OCI-LY3 (cell line): ENCODE measurements around the gene CNR1.

Experiments
- H2AFZ ChIP-seq: fragments of 200-600, 300-600 bp; shearing (Covaris generic); 2 replicates; pipeline ENCODE4 v1.6.0; 2014; ENCODE audit warnings: antibody characterized with exemption, low read depth, low read length
- H3K27ac ChIP-seq: fragments of 200-600, 300-600 bp; sonication (generic); 2 replicates; pipeline ENCODE4 v1.5.1; 2014; ENCODE audit warnings: mild to moderate bottlenecking, low read length, moderate library complexity, mixed read lengths
- H3K27me3 ChIP-seq: fragments of 200-600, 300-600 bp; sonication (generic); 2 replicates; pipeline ENCODE4 v1.6.1; 2014; ENCODE audit warnings: low read depth, low read length, mixed read lengths
- H3K36me3 ChIP-seq: fragments of 200-600, 300-600 bp; sonication (generic); replicated peaks from 2 replicates; pipeline ENCODE3; 2014; ENCODE audit warnings: low read depth, low read length, mixed read lengths
- H3K4me1 ChIP-seq: fragments of 300-600, 200-600 bp; sonication (generic); 2 replicates; pipeline ENCODE4 v1.6.1; 2014; ENCODE audit warnings: low read length, mixed read lengths
- H3K4me2 ChIP-seq: fragments of 200-600, 300-600 bp; sonication (generic); 2 replicates; pipeline ENCODE4 v1.6.1; 2014; ENCODE audit warnings: low read length, mixed read lengths
- H3K4me3 ChIP-seq: fragments of 300-600, 200-600 bp; sonication (generic); 2 replicates; pipeline ENCODE4 v1.5.1; 2014; ENCODE audit warnings: antibody characterized with exemption, mild to moderate bottlenecking, low read length, moderate library complexity
- H3K79me2 ChIP-seq: fragments of 300-600, 200-600 bp; shearing (Covaris generic); 2 replicates; pipeline ENCODE4 v1.6.1; 2014; ENCODE audit warnings: mild to moderate bottlenecking, low read length, mixed read lengths
- H3K9ac ChIP-seq: fragments of 300-600, 200-600 bp; shearing (Covaris generic); 2 replicates; pipeline ENCODE4 v1.6.0; 2014; ENCODE audit warnings: mild to moderate bottlenecking, low read length, moderate library complexity
- H3K9me3 ChIP-seq: fragments of 200-600, 300-600 bp; shearing (Covaris generic); 2 replicates; pipeline ENCODE4 v1.6.1; 2014; ENCODE audit warnings: low read length, mixed read lengths; ENCODE audit not compliant: insufficient read depth
- H4K20me1 ChIP-seq: fragments of 200-600, 300-600 bp; sonication (generic); 2 replicates; pipeline ENCODE4 v1.6.1; 2016; ENCODE audit warnings: low read length, mixed read lengths; ENCODE audit not compliant: insufficient read depth
- CTCF ChIP-seq: fragments of 200-600, 300-600 bp; sonication (generic); IDR thresholded peaks from 2 replicates; pipeline ENCODE4 v1.5.1; 2014; ENCODE audit warnings: antibody characterized with exemption, low read length, low read depth
- EZH2phosphoT487 ChIP-seq: fragments of 200-600 bp; shearing (Covaris generic); IDR thresholded peaks from 2 replicates; pipeline ENCODE4 v1.6.1; 2018; ENCODE audit warnings: antibody characterized with exemption, mixed run types, low read depth

Gene CNR1

GRCh38 chr6:88114838-88115237 is 51.3 kb downstream of the CNR1 start:
- Histone ChIP-seq H3K4me3 (no peak overlapping the region), H3K79me2 (no peaks in the 10 kb centered on the region), H3K4me2 (peak overlapping the region; percentile 16; the same call in 1 of the 2 replicates), H3K27ac (no peak overlapping the region; the same call in 1 of the 2 replicates), H3K9ac (no peak overlapping the region), H2AFZ (no peak overlapping the region), H3K36me3 (no peaks in the 10 kb centered on the region), H3K4me1 (peaks cover 15% of the 10 kb centered on the region), H4K20me1 (no peaks in the 10 kb centered on the region), H3K27me3 (no peaks in the 10 kb centered on the region), H3K9me3 (no peaks in the 10 kb centered on the region)
- TF ChIP-seq EZH2phosphoT487 (no peak), CTCF (no peak)

- Histone ChIP-seq H3K27ac (no peak overlapping the region), H3K4me1 (peaks cover 15% of the 10 kb centered on the region), H3K4me3 (no peak overlapping the region), H3K4me2 (no peak overlapping the region), H3K79me2 (no peaks in the 10 kb centered on the region), H3K27me3 (no peaks in the 10 kb centered on the region), H3K9ac (no peak overlapping the region), H3K9me3 (no peaks in the 10 kb centered on the region), H2AFZ (no peak overlapping the region), H4K20me1 (no peaks in the 10 kb centered on the region), H3K36me3 (no peaks in the 10 kb centered on the region)
- no peak for TF ChIP-seq EZH2phosphoT487
- TF ChIP-seq CTCF = no peak
Observed at GRCh38 chr6:88111991-88112390, 54.2 kb downstream of the CNR1 start.

GRCh38 chr6:88107241-88107640 is 58.9 kb downstream of the CNR1 start:
- Histone ChIP-seq H3K27me3 (no peaks in the 10 kb centered on the region), H3K9me3 (no peaks in the 10 kb centered on the region), H3K9ac (no peak overlapping the region), H3K4me3 (no peak overlapping the region), H3K4me1 (no peaks in the 10 kb centered on the region), H3K4me2 (no peak overlapping the region), H4K20me1 (no peaks in the 10 kb centered on the region), H2AFZ (no peak overlapping the region), H3K79me2 (no peaks in the 10 kb centered on the region), H3K36me3 (no peaks in the 10 kb centered on the region), H3K27ac (no peak overlapping the region)
- TF ChIP-seq EZH2phosphoT487 (no peak), CTCF (no peak)

GRCh38 chr6:88105741-88106340 is 60.3 kb downstream of the CNR1 start:
- Histone ChIP-seq H3K79me2 (no peaks in the 10 kb centered on the region), H3K9ac (no peak overlapping the region), H3K27ac (no peak overlapping the region), H3K27me3 (no peaks in the 10 kb centered on the region), H2AFZ (no peak overlapping the region), H3K36me3 (no peaks in the 10 kb centered on the region), H3K4me1 (no peaks in the 10 kb centered on the region), H3K4me2 (no peak overlapping the region), H4K20me1 (no peaks in the 10 kb centered on the region), H3K4me3 (no peak overlapping the region), H3K9me3 (no peaks in the 10 kb centered on the region)
- TF ChIP-seq CTCF (no peak), EZH2phosphoT487 (no peak)
